ENCODE data around the gene MINDY1.
A peak's percentile ranks its signal among the peaks of the same experiment; 100 is the strongest.

The MINDY1 gene

GRCh38 chr1:151008244-151009205, 1.8 kb upstream of the MINDY1 start, which contains the start of gene PRUNE1:
PRUNE1 (plus strand) TSS chr1:151008449; CDS start chr1:151008633, 184 bp downstream.
- peak within 1 kb of the TSS; percentile 90 for H3K4me2 ChIP-seq (ENCODE audit: low read length)
- H3K9me2 ChIP-seq (replicated peaks; ENCODE audit: control insufficient read depth, low read length): no peaks in the 10 kb centered on the region
- peak within 1 kb of the TSS; percentile 96 for H3K4me3 ChIP-seq (ENCODE audit: low read length)
- TF ChIP-seq CTCF (IDR thresholded peaks at IDR 0.05; ENCODE audit: low read depth, low read length, poor library complexity, severe bottlenecking) (no peak), EZH2phosphoT487 (IDR thresholded peaks at IDR 0.05; ENCODE audit: borderline replicate concordance, low read length) (no peak)
- peaks cover 52% of the 10 kb centered on the region for H3K4me1 ChIP-seq (ENCODE audit: control insufficient read depth, low read length)
- H3K79me2 ChIP-seq (ENCODE audit: control insufficient read depth, low read length): peaks cover 24% of the 10 kb centered on the region
- no peaks in the 10 kb centered on the region for H3K9me3 ChIP-seq (ENCODE audit: control insufficient read depth, insufficient read depth, low read length)
- peaks cover 6% of the 10 kb centered on the region for H3F3A ChIP-seq (ENCODE audit: control insufficient read depth, insufficient read depth)
- peak within 1 kb of the TSS; percentile 21; the same call in 1 of the 2 replicates for H3K27ac ChIP-seq (ENCODE audit: low read depth, low read length)
- H4K20me1 ChIP-seq (ENCODE audit: control insufficient read depth, insufficient read depth, low read depth, low read length): no peaks in the 10 kb centered on the region
- H3K27me3 ChIP-seq (ENCODE audit: control insufficient read depth, low read length): no peaks in the 10 kb centered on the region
- H3K36me3 ChIP-seq (ENCODE audit: control insufficient read depth, low read length): 0 out of 2 replicates have a peak, but pooled peaks cover 3% of the 10 kb centered on the region

GRCh38 chr1:151007853-151008243, 1.1 kb upstream of the MINDY1 start:
- H3K27me3 ChIP-seq (ENCODE audit: control insufficient read depth, low read length): no peaks in the 10 kb centered on the region

GRCh38 chr1:151005729-151006319, 878 bp downstream of the MINDY1 start:
- Histone ChIP-seq H3K4me2 (ENCODE audit: low read length) (peak overlapping the region; percentile 61), H3K27me3 (ENCODE audit: control insufficient read depth, low read length) (no peaks in the 10 kb centered on the region), H3K9me2 (replicated peaks; ENCODE audit: control insufficient read depth, low read length) (no peaks in the 10 kb centered on the region), H3K4me3 (ENCODE audit: low read length) (peak overlapping the region; percentile 64), H4K20me1 (ENCODE audit: control insufficient read depth, insufficient read depth, low read depth, low read length) (no peaks in the 10 kb centered on the region), H3K9me3 (ENCODE audit: control insufficient read depth, insufficient read depth, low read length) (no peaks in the 10 kb centered on the region), H3K79me2 (ENCODE audit: control insufficient read depth, low read length) (peaks cover 18% of the 10 kb centered on the region), H3K27ac (ENCODE audit: low read depth, low read length) (no peak overlapping the region), H3F3A (ENCODE audit: control insufficient read depth, insufficient read depth) (peaks cover 6% of the 10 kb centered on the region), H3K36me3 (ENCODE audit: control insufficient read depth, low read length) (0 out of 2 replicates have a peak, but pooled peaks cover 3% of the 10 kb centered on the region), H3K4me1 (ENCODE audit: control insufficient read depth, low read length) (peaks cover 60% of the 10 kb centered on the region)
- no peak for TF ChIP-seq CTCF (IDR thresholded peaks at IDR 0.05; ENCODE audit: low read depth, low read length, poor library complexity, severe bottlenecking)
- no peak for TF ChIP-seq EZH2phosphoT487 (IDR thresholded peaks at IDR 0.05; ENCODE audit: borderline replicate concordance, low read length)

More at GRCh38 chr1:151007853-151008243, 1.1 kb upstream of the MINDY1 start:
- Histone ChIP-seq H3K4me1 (ENCODE audit: control insufficient read depth, low read length) (peaks cover 59% of the 10 kb centered on the region), H3K36me3 (ENCODE audit: control insufficient read depth, low read length) (0 out of 2 replicates have a peak, but pooled peaks cover 3% of the 10 kb centered on the region), H3F3A (ENCODE audit: control insufficient read depth, insufficient read depth) (peaks cover 6% of the 10 kb centered on the region), H3K9me3 (ENCODE audit: control insufficient read depth, insufficient read depth, low read length) (no peaks in the 10 kb centered on the region), H4K20me1 (ENCODE audit: control insufficient read depth, insufficient read depth, low read depth, low read length) (no peaks in the 10 kb centered on the region), H3K79me2 (ENCODE audit: control insufficient read depth, low read length) (peaks cover 24% of the 10 kb centered on the region), H3K27ac (ENCODE audit: low read depth, low read length) (peak overlapping the region; percentile 21; the same call in 1 of the 2 replicates), H3K9me2 (replicated peaks; ENCODE audit: control insufficient read depth, low read length) (no peaks in the 10 kb centered on the region), H3K4me2 (ENCODE audit: low read length) (peak overlapping the region; percentile 90), H3K4me3 (ENCODE audit: low read length) (peak overlapping the region; percentile 96)
- no peak for TF ChIP-seq EZH2phosphoT487 (IDR thresholded peaks at IDR 0.05; ENCODE audit: borderline replicate concordance, low read length)
- TF ChIP-seq CTCF (IDR thresholded peaks at IDR 0.05; ENCODE audit: low read depth, low read length, poor library complexity, severe bottlenecking): no peak

All from DOHH2 (cell line).